ENCODE measurements around the gene GAB2.

The GAB2 gene

DNA sequence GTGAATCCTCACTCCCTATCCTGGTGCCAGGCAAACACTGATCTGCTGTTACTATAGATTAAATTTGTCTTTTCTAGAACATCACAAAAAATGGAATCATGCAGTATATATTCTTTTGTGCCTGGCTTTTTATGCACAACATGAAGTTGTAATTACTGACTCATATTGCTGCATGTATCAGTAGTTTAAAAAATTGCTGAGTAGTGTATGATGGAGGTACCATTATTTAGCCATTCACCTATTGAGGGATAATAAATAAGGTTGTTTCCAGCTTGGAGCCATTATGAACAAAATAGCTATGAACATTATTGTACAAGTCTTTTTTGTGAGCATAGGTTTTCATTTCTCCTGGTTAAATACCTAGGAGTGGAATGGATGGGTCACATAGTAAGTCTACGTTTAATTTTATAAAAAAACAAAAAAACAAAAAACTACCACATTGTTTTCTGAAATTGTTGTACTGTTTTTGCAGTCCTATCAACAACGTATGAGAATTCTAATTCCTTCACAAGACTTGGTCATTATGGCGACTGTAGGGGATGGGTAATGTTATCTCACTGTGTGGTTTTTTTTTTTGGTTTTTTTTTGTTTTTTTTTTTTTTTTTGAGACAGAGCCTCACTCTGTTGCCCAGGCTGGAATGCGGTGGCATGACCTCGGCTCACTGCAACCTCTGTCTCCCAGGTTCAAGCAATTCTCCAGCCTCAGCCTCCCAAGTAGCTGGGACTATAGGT is 117.3 kb downstream of the GAB2 start:
- TF ChIP-seq POLR2AphosphoS5 (IDR thresholded peaks at IDR 0.05; ENCODE audit: low read depth, low read length) = no peak

DNA sequence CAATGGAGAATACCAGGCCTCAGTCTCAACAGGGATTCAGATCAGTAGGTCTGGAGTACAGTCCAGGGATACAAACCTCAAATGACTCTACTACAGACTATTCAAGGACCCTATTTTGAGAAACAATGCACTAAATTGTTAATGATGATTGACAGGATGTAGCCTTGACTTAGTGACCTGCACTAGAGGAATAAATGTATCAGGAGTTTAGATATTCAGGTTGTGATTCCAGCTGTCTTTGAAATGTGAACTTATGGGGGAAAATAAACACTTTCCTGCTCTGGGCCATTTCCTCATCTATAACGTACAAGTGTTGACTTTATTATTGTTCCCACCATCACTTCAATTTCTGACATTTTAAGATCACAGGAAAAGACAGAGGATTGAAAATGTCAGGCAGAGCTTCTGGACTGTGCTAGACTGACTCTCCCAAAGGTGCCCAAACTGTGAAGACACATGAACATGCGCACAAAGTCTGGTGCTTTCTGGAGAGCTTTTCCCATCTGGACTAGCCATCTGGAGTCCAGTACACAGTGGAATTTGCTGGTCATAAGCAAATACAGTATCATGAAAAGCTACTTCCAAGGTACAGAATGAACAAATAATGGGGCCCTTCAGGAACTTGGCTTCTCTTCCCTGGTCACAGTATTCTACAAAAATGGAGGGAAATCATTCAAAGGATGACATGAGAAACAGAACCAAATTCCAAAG is 118.5 kb downstream of the GAB2 start:
- no peak for TF ChIP-seq SIN3A (IDR thresholded peaks at IDR 0.05; ENCODE audit: borderline replicate concordance, insufficient read depth, low read length)

DNA sequence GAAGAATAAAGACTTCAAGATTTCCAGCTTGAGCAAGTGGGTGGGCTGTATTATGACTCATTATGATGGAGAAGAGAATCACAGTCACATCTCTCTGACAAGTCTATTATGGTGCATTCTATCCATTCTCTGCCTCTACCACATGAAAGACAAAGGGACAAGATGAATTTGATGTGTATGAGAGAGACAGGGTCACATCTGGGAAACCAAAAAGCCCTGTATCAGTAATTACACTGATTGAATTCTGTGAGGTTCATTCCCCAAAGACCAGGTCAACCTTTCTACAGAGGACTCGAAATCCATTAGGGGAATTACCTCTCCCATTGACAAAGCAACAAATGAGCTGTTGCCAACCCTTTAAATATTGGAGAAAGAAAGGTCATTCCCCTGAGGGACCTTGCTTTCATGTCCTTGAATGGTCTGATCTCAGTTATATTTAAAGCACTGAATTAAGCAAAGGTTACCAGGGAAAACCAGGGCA is 119.3 kb downstream of the GAB2 start:
- TF ChIP-seq, protein P1, sequence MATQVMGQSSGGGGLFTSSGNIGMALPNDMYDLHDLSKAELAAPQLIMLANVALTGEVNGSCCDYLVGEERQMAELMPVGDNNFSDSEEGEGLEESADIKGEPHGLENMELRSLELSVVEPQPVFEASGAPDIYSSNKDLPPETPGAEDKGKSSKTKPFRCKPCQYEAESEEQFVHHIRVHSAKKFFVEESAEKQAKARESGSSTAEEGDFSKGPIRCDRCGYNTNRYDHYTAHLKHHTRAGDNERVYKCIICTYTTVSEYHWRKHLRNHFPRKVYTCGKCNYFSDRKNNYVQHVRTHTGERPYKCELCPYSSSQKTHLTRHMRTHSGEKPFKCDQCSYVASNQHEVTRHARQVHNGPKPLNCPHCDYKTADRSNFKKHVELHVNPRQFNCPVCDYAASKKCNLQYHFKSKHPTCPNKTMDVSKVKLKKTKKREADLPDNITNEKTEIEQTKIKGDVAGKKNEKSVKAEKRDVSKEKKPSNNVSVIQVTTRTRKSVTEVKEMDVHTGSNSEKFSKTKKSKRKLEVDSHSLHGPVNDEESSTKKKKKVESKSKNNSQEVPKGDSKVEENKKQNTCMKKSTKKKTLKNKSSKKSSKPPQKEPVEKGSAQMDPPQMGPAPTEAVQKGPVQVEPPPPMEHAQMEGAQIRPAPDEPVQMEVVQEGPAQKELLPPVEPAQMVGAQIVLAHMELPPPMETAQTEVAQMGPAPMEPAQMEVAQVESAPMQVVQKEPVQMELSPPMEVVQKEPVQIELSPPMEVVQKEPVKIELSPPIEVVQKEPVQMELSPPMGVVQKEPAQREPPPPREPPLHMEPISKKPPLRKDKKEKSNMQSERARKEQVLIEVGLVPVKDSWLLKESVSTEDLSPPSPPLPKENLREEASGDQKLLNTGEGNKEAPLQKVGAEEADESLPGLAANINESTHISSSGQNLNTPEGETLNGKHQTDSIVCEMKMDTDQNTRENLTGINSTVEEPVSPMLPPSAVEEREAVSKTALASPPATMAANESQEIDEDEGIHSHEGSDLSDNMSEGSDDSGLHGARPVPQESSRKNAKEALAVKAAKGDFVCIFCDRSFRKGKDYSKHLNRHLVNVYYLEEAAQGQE (IDR thresholded peaks at IDR 0.05; ENCODE audit: insufficient read depth in 1 of 2, low read depth in 2 of 2, low read length in 2 of 2) = no peak
- TF ChIP-seq POLR2AphosphoS5 (IDR thresholded peaks at IDR 0.05; ENCODE audit: low read depth, low read length) (no peak), FOXP2 (optimal IDR thresholded peaks at IDR 0.05; ENCODE audit: borderline replicate concordance, extremely low read depth, extremely low read length, insufficient read depth) (no peak), TAF1 (IDR thresholded peaks at IDR 0.05; ENCODE audit: borderline replicate concordance, insufficient read depth, low read length) (no peak), SIN3A (IDR thresholded peaks at IDR 0.05; ENCODE audit: borderline replicate concordance, insufficient read depth, low read length) (no peak)

DNA sequence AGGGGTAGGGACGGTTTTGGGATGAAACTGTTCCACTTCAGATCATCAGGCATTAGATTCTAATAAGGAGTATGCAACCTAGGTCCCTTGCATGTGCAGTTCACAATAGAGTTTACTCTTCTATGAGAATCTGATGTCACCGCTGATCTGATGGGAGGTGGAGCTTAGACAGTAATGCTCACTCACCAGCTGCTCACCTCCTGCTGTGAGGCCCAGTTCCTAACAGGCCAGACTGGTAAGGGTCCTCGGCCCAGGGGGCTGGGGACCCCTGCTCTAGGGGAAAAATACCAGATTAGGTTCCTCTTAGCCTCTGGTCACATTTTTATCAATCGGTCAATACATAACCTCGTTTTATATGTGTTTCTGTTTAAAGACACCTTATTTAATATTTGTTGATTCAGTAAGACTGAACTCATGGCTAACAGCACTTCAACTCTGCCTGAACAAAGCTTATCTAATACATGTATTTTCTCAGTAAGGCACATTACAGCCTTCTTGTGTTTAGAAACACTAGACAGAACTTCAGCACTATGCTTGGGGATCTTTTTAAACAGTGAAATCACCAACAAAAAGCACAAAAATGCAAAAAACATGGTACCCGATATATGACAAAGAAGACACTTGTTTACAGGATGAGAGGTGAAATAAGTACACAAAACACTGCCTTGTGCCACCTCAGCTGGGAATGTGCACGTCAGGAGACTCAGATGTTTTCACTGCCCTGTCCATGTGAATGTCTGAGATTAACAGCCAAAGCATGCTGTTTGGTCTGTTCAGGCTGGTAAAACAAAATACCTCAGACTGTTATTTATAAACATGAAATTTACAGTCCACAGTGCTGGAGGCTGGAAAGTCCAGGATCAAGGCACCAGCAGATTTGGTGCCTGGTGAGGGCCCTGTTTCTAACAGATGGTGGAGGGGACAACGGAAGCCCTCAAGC is 121.4 kb downstream of the GAB2 start:
- TF ChIP-seq FOXP2 (optimal IDR thresholded peaks at IDR 0.05; ENCODE audit: borderline replicate concordance, extremely low read depth, extremely low read length, insufficient read depth) = no peak
- no peak for TF ChIP-seq POLR2AphosphoS5 (IDR thresholded peaks at IDR 0.05; ENCODE audit: low read depth, low read length)
- no peak for TF ChIP-seq TAF1 (IDR thresholded peaks at IDR 0.05; ENCODE audit: borderline replicate concordance, insufficient read depth, low read length)
- TF ChIP-seq, protein P1 (IDR thresholded peaks at IDR 0.05; ENCODE audit: insufficient read depth in 1 of 2, low read depth in 2 of 2, low read length in 2 of 2) = no peak
- no peak for TF ChIP-seq SIN3A (IDR thresholded peaks at IDR 0.05; ENCODE audit: borderline replicate concordance, insufficient read depth, low read length)

DNA sequence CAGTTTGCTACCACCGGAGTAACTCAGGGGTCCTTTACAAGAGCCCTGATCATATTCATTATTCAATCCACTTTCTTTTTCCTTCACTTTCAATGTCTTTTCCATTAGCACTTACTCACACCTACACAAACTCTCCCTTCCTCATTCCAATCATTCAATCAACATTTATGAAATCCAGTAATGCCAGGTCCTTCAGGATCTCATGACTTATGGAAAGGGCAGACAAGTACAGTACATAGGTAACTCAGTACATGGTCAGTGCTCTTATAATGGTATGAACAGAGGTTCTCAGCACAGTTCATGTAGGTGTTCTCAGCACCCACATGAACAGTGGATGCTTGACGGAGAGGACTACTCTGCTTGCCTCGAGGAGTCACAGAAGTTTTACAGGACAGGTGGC is 122.3 kb downstream of the GAB2 start:
- TF ChIP-seq TAF1 (IDR thresholded peaks at IDR 0.05; ENCODE audit: borderline replicate concordance, insufficient read depth, low read length) = no peak
- TF ChIP-seq POLR2AphosphoS5 (IDR thresholded peaks at IDR 0.05; ENCODE audit: low read depth, low read length) = no peak
- no peak for TF ChIP-seq SIN3A (IDR thresholded peaks at IDR 0.05; ENCODE audit: borderline replicate concordance, insufficient read depth, low read length)
- TF ChIP-seq FOXP2 (optimal IDR thresholded peaks at IDR 0.05; ENCODE audit: borderline replicate concordance, extremely low read depth, extremely low read length, insufficient read depth) = no peak
- TF ChIP-seq, protein P1 (IDR thresholded peaks at IDR 0.05; ENCODE audit: insufficient read depth in 1 of 2, low read depth in 2 of 2, low read length in 2 of 2) = no peak
